HG03060 (cell line): ENCODE measurements around the gene MED23.

Experiments
- ATAC-seq: cut with Tn5 transposase; IDR thresholded peaks from one replicate; pipeline ENCODE4 v1.9.1; 2021; ENCODE audit warnings: low read depth, moderate number of reproducible peaks; ENCODE audit not compliant: unreplicated experiment

MED23 gene

DNA sequence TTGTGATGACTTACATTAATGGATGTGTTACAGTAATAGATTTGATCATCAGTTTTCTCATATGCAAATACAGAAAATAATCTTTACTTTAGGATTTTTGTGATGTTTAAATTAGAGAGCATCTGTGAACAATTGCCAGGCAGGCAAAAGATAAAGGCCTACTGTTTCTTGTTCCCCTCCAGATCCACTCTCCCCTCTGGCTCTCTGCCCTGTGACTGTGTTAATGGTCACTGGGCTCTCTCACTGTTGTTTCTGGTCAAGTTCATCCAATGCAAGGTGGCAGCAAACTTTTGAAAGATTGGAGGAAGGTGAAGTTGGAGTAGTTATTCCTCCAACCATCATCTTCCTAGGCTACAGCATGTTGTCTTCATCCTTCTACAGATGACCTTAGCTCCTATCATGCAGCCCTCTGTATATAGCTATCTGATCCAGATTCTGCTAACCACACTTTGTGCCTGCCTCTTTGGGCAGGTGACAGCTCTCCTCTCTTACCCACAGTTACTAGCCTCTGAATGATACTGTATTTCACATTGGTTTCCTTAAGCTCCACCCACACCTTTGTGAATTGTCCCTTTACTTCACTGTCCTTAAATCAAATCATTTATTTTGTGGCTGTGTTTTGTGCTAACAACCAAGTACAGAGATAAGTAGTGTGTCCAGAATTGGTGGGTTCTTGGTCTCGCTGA, 103.9 kb downstream of the MED23 start:
- ATAC-seq = no peak
